Smooth muscle cell (in vitro differentiated cells): ENCODE results near the gene JMJD8. TPM values are rescaled to one million over a fixed set of nuclear protein-coding genes. Genes with fewer than 3 reads are reported as not detected.

Source experiments
- DNase-seq: peaks from one replicate; lab custom pipeline; 2025; ENCODE audit not compliant: unreplicated experiment; lab: John Stamatoyannopoulos, UW
- H2AFZ ChIP-seq: fragments of 200-600 bp; sonication (generic); 2 replicates; pipeline ENCODE4 v1.6.0; 2016; ENCODE audit warnings: antibody characterized with exemption, low read depth, mild to moderate bottlenecking
- H3F3A ChIP-seq: fragments of 200-600 bp; sonication (generic); 2 replicates; pipeline ENCODE4 v1.6.0; 2017; ENCODE audit warnings: antibody characterized with exemption, low read depth
- H3K27ac ChIP-seq: fragments of 200-600 bp; sonication (generic); 2 replicates; pipeline ENCODE4 v1.5.1; 2016; ENCODE audit warnings: low read depth, mild to moderate bottlenecking
- H3K27me3 ChIP-seq: fragments of 200-600 bp; sonication (generic); 2 replicates; pipeline ENCODE4 v1.6.1; 2016; ENCODE audit warnings: low read depth, mild to moderate bottlenecking
- H3K36me3 ChIP-seq: fragments of 200-600 bp; sonication (generic); 2 replicates; pipeline ENCODE4 v1.5.1; 2016; ENCODE audit warnings: low read depth
- H3K4me1 ChIP-seq: fragments of 200-600 bp; sonication (generic); 2 replicates; pipeline ENCODE4 v1.5.1; 2016; ENCODE audit warnings: low read depth
- H3K4me2 ChIP-seq: fragments of 200-600 bp; sonication (generic); 2 replicates; pipeline ENCODE4 v1.6.0; 2016; ENCODE audit warnings: mild to moderate bottlenecking
- H3K4me3 ChIP-seq: fragments of 200-600 bp; sonication (generic); 2 replicates; pipeline ENCODE4 v1.5.1; 2016; ENCODE audit warnings: mild to moderate bottlenecking
- H3K79me2 ChIP-seq: fragments of 200-600 bp; sonication (generic); 2 replicates; pipeline ENCODE4 v1.6.0; 2016; ENCODE audit warnings: low read depth, mild to moderate bottlenecking
- H3K9ac ChIP-seq: fragments of 200-600 bp; sonication (generic); 2 replicates; pipeline ENCODE4 v1.6.0; 2016; ENCODE audit warnings: low read depth
- H3K9me3 ChIP-seq: fragments of 200-600 bp; sonication (generic); replicated peaks from 2 replicates; pipeline ENCODE4 v1.5.1; 2016; ENCODE audit warnings: low read depth
- H4K20me1 ChIP-seq: fragments of 200-600 bp; sonication (generic); 2 replicates; pipeline ENCODE4 v1.6.0; 2016; ENCODE audit warnings: low read depth
- WGBS: methylation state at CpG from one replicate; pipeline ENCODE4 v1.1.7; 2016; ENCODE audit warnings: low lambda C conversion rate; 5-methylcytosine and 5-hydroxymethylcytosine counted together
- polyA plus RNA-seq: library from polyadenylated mRNA; unstranded; fragments of >200 nt; fragmentation: Nextera tagmentation; extraction: Ambion mirVana; gene quantifications from 2 replicates; pipeline ENCODE4 v1.2.1, GENCODE V29; 2016
- total RNA-seq: library from RNA; depleted of rRNA; stranded (reverse); fragments of >200 nt; gene quantifications from 2 replicates; pipeline ENCODE4 v1.2.3, GENCODE V29; 2014
- TF ChIP-seq, protein P1 (sequence below): fragments of 200-600 bp; sonication (generic); IDR thresholded peaks from 2 replicates; pipeline ENCODE4 v1.5.1; 2017; ENCODE audit warnings: borderline replicate concordance, mild to moderate bottlenecking, antibody characterized with exemption; ENCODE audit not compliant: insufficient read depth, poor library complexity, severe bottlenecking

The JMJD8 gene
- total and polyA plus RNA-seq, 2 experiments from 2014 or later, result 42.9 to 95.1 TPM

DNA sequence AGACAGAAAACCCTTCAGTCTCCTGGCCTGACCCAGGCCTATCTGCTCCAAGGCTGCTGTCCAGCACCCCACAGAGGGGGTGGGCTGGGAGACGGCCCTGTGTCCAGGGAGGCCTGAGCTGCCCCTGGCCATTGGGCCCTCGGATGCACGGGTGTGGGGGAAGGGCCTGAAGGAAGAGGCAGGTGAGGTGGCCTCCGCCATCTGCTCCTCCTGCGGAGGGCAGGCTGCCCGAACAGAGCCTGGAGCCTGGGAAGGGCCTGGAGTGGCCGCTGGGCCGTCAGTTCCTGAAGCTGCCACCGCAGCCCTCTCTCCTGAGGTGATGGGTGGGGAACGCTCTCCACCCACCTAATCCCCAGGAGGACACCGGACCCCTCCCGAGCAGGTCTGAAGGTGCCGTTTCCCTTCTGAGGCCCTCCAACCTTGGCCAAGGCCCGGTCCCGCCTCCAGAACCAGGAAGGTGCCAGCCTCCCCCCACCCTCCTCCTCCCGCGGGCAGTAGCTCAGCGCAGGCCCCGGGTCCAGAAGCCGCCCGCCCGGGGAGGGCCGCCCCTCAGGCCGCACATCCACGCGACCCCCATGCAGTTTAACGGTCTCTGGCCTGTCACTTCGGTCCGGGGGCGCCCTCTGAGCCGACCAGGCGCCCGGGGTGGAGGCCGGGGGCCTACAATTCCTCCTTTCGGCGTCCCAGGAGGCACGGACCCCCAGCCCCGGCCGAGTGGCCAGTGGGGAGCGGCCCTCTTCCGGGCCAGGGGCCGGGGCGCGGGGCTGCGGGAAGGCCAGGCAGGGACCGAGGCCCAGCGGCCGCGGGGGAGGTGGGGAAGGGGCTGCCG, 20.6 kb upstream of the JMJD8 start:
- TF ChIP-seq, protein P1, sequence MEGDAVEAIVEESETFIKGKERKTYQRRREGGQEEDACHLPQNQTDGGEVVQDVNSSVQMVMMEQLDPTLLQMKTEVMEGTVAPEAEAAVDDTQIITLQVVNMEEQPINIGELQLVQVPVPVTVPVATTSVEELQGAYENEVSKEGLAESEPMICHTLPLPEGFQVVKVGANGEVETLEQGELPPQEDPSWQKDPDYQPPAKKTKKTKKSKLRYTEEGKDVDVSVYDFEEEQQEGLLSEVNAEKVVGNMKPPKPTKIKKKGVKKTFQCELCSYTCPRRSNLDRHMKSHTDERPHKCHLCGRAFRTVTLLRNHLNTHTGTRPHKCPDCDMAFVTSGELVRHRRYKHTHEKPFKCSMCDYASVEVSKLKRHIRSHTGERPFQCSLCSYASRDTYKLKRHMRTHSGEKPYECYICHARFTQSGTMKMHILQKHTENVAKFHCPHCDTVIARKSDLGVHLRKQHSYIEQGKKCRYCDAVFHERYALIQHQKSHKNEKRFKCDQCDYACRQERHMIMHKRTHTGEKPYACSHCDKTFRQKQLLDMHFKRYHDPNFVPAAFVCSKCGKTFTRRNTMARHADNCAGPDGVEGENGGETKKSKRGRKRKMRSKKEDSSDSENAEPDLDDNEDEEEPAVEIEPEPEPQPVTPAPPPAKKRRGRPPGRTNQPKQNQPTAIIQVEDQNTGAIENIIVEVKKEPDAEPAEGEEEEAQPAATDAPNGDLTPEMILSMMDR, result no peak
- Histone ChIP-seq H3K4me2 (no peak overlapping the region), H3K27me3 (peaks cover 87% of the 10 kb centered on the region), H4K20me1 (peaks cover 7% of the 10 kb centered on the region), H3K79me2 (no peaks in the 10 kb centered on the region), H3K9me3 (no peaks in the 10 kb centered on the region), H3K27ac (no peak overlapping the region), H3K4me3 (no peak overlapping the region), H3K4me1 (peaks cover 2% of the 10 kb centered on the region), H2AFZ (no peak overlapping the region), H3K36me3 (no peaks in the 10 kb centered on the region), H3F3A (no peaks in the 10 kb centered on the region), H3K9ac (no peak overlapping the region)
- 35% methylated on average over 28 of the region's 50 CpGs for WGBS
- DNase-seq, result no peak

DNA sequence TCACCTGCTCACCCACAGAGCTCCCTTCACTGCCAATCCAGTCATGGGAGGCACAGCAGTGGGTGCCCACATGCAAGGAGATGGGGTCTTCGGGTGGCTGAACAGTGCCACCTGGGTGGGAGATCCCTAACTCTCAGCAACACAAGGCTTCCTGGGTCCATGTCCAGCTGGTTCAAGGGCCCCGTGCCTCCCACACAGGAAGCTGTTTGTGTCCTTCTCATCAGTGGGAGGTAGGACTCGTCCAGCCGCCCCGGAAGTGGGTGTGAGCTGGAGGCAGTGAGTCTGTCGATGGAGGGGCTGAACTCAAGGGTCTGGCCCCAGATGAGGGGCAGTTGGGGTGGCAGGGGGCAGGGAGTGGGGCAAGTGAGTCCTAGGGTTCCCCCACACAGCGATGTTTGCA, 19.9 kb upstream of the JMJD8 start:
- H3K79me2 ChIP-seq, result no peaks in the 10 kb centered on the region
- no peaks in the 10 kb centered on the region for H3K4me1 ChIP-seq
- WGBS, result 83% methylated on average over 7 of the region's 7 CpGs
- H3K4me3 ChIP-seq, result no peak overlapping the region
- no peaks in the 10 kb centered on the region for H3K9me3 ChIP-seq
- no peak overlapping the region for H3K9ac ChIP-seq
- no peak overlapping the region for H3K4me2 ChIP-seq
- H3K36me3 ChIP-seq, result no peaks in the 10 kb centered on the region
- H4K20me1 ChIP-seq, result peaks cover 7% of the 10 kb centered on the region
- TF ChIP-seq, protein P1, result no peak
- no peaks in the 10 kb centered on the region for H3F3A ChIP-seq
- H3K27ac ChIP-seq, result no peak overlapping the region
- no peak overlapping the region for H2AFZ ChIP-seq
- no peak for DNase-seq
- H3K27me3 ChIP-seq, result peaks cover 93% of the 10 kb centered on the region

DNA sequence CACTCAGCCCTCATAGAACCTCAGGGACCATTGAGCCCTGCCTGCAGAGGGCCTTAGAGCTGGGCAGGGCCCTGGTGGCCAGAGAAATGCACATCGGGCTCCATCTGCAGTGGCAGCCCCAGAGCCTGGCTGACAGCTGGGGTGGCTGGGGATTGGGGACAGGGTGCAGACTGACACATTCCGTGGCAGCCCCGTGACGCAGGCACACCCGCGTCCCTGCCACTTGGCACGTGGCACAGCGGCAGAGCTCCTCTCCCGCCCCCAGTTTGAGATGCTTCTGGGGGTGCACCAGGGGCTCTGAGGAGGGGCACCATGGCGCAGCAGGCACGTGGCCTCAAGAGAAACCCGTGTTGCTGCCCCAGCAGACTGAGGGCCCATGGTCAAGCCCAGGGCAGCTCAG, 19.3 kb upstream of the JMJD8 start:
- no peaks in the 10 kb centered on the region for H3K36me3 ChIP-seq
- H2AFZ ChIP-seq, result no peak overlapping the region

More for the DNA sequence above, 19.3 kb upstream of the JMJD8 start:
- no peak for DNase-seq
- TF ChIP-seq, protein P1, result no peak
- WGBS, result 90% methylated on average over 12 of the region's 12 CpGs
- Histone ChIP-seq H4K20me1 (peaks cover 7% of the 10 kb centered on the region), H3K4me3 (no peak overlapping the region), H3K9ac (no peak overlapping the region), H3K9me3 (no peaks in the 10 kb centered on the region), H3K4me2 (no peak overlapping the region), H3K4me1 (no peaks in the 10 kb centered on the region), H3K27ac (no peak overlapping the region), H3F3A (no peaks in the 10 kb centered on the region), H3K27me3 (peaks cover 92% of the 10 kb centered on the region), H3K79me2 (no peaks in the 10 kb centered on the region)
